ENCODE data around the gene IRAK3. TPM values are rescaled to one million over a fixed set of nuclear protein-coding genes. Genes with fewer than 3 reads are reported as not detected.
"Not testable (repeated sequence)": the region's sequence is repeated elsewhere in the genome, so short reads cannot be mapped to it uniquely, and the experiment has no call there.

Gene IRAK3
- polyA plus RNA-seq, 1 donor, result 3.4 TPM

- DNase-seq, result peak; percentile 97
- Histone ChIP-seq H3K36me3 (ENCODE audit: control insufficient read depth, insufficient read depth, low read length) (peaks cover 4% of the 10 kb centered on the region), H3K27ac (ENCODE audit: low read length) (peak within 1 kb of the TSS; percentile 96), H3K4me3 (ENCODE audit: low read length) (peak within 1 kb of the TSS; percentile 97), H3K27me3 (ENCODE audit: control insufficient read depth, insufficient read depth, low read length) (peaks cover 2% of the 10 kb centered on the region), H3K9me3 (ENCODE audit: control insufficient read depth, low read depth, low read length) (no peaks in the 10 kb centered on the region), H3K4me1 (ENCODE audit: control insufficient read depth, insufficient read depth, low read length) (no peaks in the 10 kb centered on the region)
- WGBS (ENCODE audit: insufficient coverage, low lambda C conversion rate), result 0% methylated on average over 1 of the region's 45 CpGs
These were observed 113.2 kb downstream of the IRAK3 start, which contains the start of gene HELB for GRCh38 chr12:66301944-66302826. Gene HELB (plus strand): TSS chr12:66302493. CDS start chr12:66302604, 111 bp downstream.

GRCh38 chr12:66302827-66303169 lies 113.8 kb downstream of the IRAK3 start:
- Histone ChIP-seq H3K36me3 (ENCODE audit: control insufficient read depth, insufficient read depth, low read length) (peaks cover 4% of the 10 kb centered on the region), H3K27me3 (ENCODE audit: control insufficient read depth, insufficient read depth, low read length) (peaks cover 2% of the 10 kb centered on the region), H3K9me3 (ENCODE audit: control insufficient read depth, low read depth, low read length) (no peaks in the 10 kb centered on the region), H3K27ac (ENCODE audit: low read length) (peak overlapping the region; percentile 96), H3K4me1 (ENCODE audit: control insufficient read depth, insufficient read depth, low read length) (no peaks in the 10 kb centered on the region), H3K4me3 (ENCODE audit: low read length) (peak overlapping the region; percentile 97)
- WGBS (ENCODE audit: insufficient coverage, low lambda C conversion rate), result no CpG with 5 or more reads among the region's 6 CpGs
- DNase-seq, result no peak

GRCh38 chr12:66303316-66303804 lies 114.3 kb downstream of the IRAK3 start:
- not testable (repeated sequence) for H3K27me3 ChIP-seq (ENCODE audit: control insufficient read depth, insufficient read depth, low read length); H3K9me3 ChIP-seq (ENCODE audit: control insufficient read depth, low read depth, low read length); H3K36me3 ChIP-seq (ENCODE audit: control insufficient read depth, insufficient read depth, low read length); H3K27ac ChIP-seq (ENCODE audit: low read length); H3K4me1 ChIP-seq (ENCODE audit: control insufficient read depth, insufficient read depth, low read length)
- WGBS (ENCODE audit: insufficient coverage, low lambda C conversion rate), result 100% methylated on average over 2 of the region's 14 CpGs
- H3K4me3 ChIP-seq (ENCODE audit: low read length), result peak overlapping the region; percentile 97
- DNase-seq, result peak in 1 of 2 donors; percentile 12

Other genes with a start within 250 kb of the IRAK3 start
- gene LLPH, start 58.5 kb upstream of the IRAK3 start, polyA plus RNA-seq, result 29.2 TPM
- 134 TPM for gene TMBIM4, start 19.2 kb upstream of the IRAK3 start, polyA plus RNA-seq
- gene HELB, start 113.3 kb downstream of the IRAK3 start, polyA plus RNA-seq, result 3.5 TPM

Measured in large intestine (tissue), 3 donors.